Upper lobe of left lung (tissue), 4 donors: ENCODE data around the gene RXRB.

Source experiments
- CTCF ChIP-seq, 6 experiments: fragments of 450-650 bp in 4 of 6; fragments of 200-600 bp in 2 of 6; sonication (generic) in 2 of 6; IDR thresholded peaks; one replicate each; pipeline ENCODE4 v1.5.1; 2016 to 2019; ENCODE audit warnings: antibody characterized with exemption in 6 of 6
- POLR2A ChIP-seq, 4 donors: fragments of 450-650 bp; IDR thresholded peaks; one replicate each; pipeline ENCODE4 v1.5.1; 2016 to 2017; ENCODE audit warnings: antibody characterized with exemption in 4 of 4, mild to moderate bottlenecking in 2 of 4

GRCh38 chr6:33247977-33248642 lies 47.6 kb upstream of the RXRB start:
- TF ChIP-seq POLR2A (IDR thresholded peaks at IDR 0.05) (no peak), CTCF (IDR thresholded peaks at IDR 0.05) (peak; percentile 93 to 97 (median 96))
